Measurements from ENCODE around the gene CCNO. TPM values are rescaled to one million over a fixed set of nuclear protein-coding genes. Genes with fewer than 3 reads are reported as not detected.

Gene CCNO
- total RNA-seq: under 1 TPM in 1 of 2 experiments, not detected in 1; 0.20 TPM
- polyA plus RNA-seq: 0.12 TPM

GRCh38 chr5:55232985-55233928 is at the start of gene CCNO:
TSS of gene CCNO (minus strand) at chr5:55233608. CDS start at chr5:55233523, 85 bp downstream.
- H3K9me3 Mint-ChIP-seq: peaks cover 0 to 1% (median 0%) of the 10 kb centered on the region in 5 donors
- peaks cover 27 to 39% (median 30%) of the 10 kb centered on the region in 3 donors for H3K4me1 Mint-ChIP-seq
- peaks cover 55% of the 10 kb centered on the region for H3K27me3 ChIP-seq (ENCODE audit: insufficient read depth, low read length, poor library complexity, severe bottlenecking)
- peaks cover 32% of the 10 kb centered on the region for H3K4me1 ChIP-seq (ENCODE audit: insufficient read depth, low read length)
- H3K9me3 ChIP-seq (ENCODE audit: low read length): no peaks in the 10 kb centered on the region
- H3K36me3 Mint-ChIP-seq: no peaks in the 10 kb centered on the region
- no peak within 1 kb of the TSS for H3K27ac ChIP-seq (ENCODE audit: low read depth, low read length)
- DNase-seq: peak; percentile 38 to 69 (median 46)
- CTCF ChIA-PET: interaction anchor here (0.6 to 2.0 kb wide), 6 partner anchors 7 to 752 kb away, joined by 3 to 4 read pairs (median 3); no protein-coding TSS in a partner anchor
- no peaks in the 10 kb centered on the region for H3K36me3 ChIP-seq (ENCODE audit: insufficient read depth, low read length)
- peaks cover 72 to 73% of the 10 kb centered on the region in 2 donors for H3K27me3 Mint-ChIP-seq
- POLR2A ChIA-PET: interaction anchor here (0.6 to 1.7 kb wide), 5 partner anchors 10 to 575 kb away, joined by 3 to 5 read pairs (median 3); partner anchors contain the start of genes DHX29 and MTREX
- peak within 1 kb of the TSS; percentile 80 to 94 (median 87) for H3K4me3 Mint-ChIP-seq
- H3K27ac Mint-ChIP-seq: peak within 1 kb of the TSS in 3 of 8 donors; percentile 7 to 51 (median 25)
- peak within 1 kb of the TSS; percentile 55 for H3K4me3 ChIP-seq (ENCODE audit: low read length)

- no peaks in the 10 kb centered on the region for H3K4me1 ChIP-seq (ENCODE audit: insufficient read depth, low read length)
- H3K9me3 Mint-ChIP-seq: no peaks in the 10 kb centered on the region
- POLR2A ChIA-PET: no interaction called here
Measured at GRCh38 chr5:55278778-55279177, 45.4 kb upstream of the CCNO start.

GRCh38 chr5:55276771-55277170 is 43.4 kb upstream of the CCNO start:
- H3K27me3 ChIP-seq (ENCODE audit: insufficient read depth, low read length, poor library complexity, severe bottlenecking): no peaks in the 10 kb centered on the region
- CTCF ChIA-PET: no interaction called here
- Mint-ChIP-seq H3K4me3 (no peak overlapping the region), H3K27ac (no peak overlapping the region), H3K4me1 (no peaks in the 10 kb centered on the region), H3K27me3 (no peaks in the 10 kb centered on the region), H3K9me3 (no peaks in the 10 kb centered on the region), H3K36me3 (peaks cover 5 to 90% (median 41%) of the 10 kb centered on the region in 3 donors)
- H3K27ac ChIP-seq (ENCODE audit: low read depth, low read length): no peak overlapping the region
- no peak overlapping the region for H3K4me3 ChIP-seq (ENCODE audit: low read length)
- no peak for DNase-seq
- no peaks in the 10 kb centered on the region for H3K9me3 ChIP-seq (ENCODE audit: low read length)
- H3K4me1 ChIP-seq (ENCODE audit: insufficient read depth, low read length): no peaks in the 10 kb centered on the region
- POLR2A ChIA-PET: no interaction called here
- H3K36me3 ChIP-seq (ENCODE audit: insufficient read depth, low read length): peaks cover 34% of the 10 kb centered on the region

More at GRCh38 chr5:55278778-55279177, 45.4 kb upstream of the CCNO start:
- Histone ChIP-seq H3K9me3 (ENCODE audit: low read length) (no peaks in the 10 kb centered on the region), H3K27ac (ENCODE audit: low read depth, low read length) (no peak overlapping the region), H3K27me3 (ENCODE audit: insufficient read depth, low read length, poor library complexity, severe bottlenecking) (no peaks in the 10 kb centered on the region), H3K4me3 (ENCODE audit: low read length) (no peak overlapping the region), H3K36me3 (ENCODE audit: insufficient read depth, low read length) (peaks cover 36% of the 10 kb centered on the region)
- Mint-ChIP-seq H3K4me1 (no peaks in the 10 kb centered on the region), H3K27ac (no peak overlapping the region), H3K36me3 (peaks cover 5 to 86% (median 38%) of the 10 kb centered on the region in 3 donors), H3K4me3 (no peak overlapping the region), H3K27me3 (no peaks in the 10 kb centered on the region)
- DNase-seq: no peak
- CTCF ChIA-PET: no interaction called here

- H3K4me1 Mint-ChIP-seq: no peaks in the 10 kb centered on the region
- no peaks in the 10 kb centered on the region for H3K9me3 Mint-ChIP-seq
- H3K27ac Mint-ChIP-seq: no peak overlapping the region
- DNase-seq: no peak
- H3K4me3 Mint-ChIP-seq: no peak overlapping the region
- no peaks in the 10 kb centered on the region for H3K27me3 Mint-ChIP-seq
- Histone ChIP-seq H3K27me3 (ENCODE audit: insufficient read depth, low read length, poor library complexity, severe bottlenecking) (no peaks in the 10 kb centered on the region), H3K27ac (ENCODE audit: low read depth, low read length) (no peak overlapping the region), H3K4me3 (ENCODE audit: low read length) (no peak overlapping the region), H3K9me3 (ENCODE audit: low read length) (no peaks in the 10 kb centered on the region), H3K4me1 (ENCODE audit: insufficient read depth, low read length) (no peaks in the 10 kb centered on the region), H3K36me3 (ENCODE audit: insufficient read depth, low read length) (peaks cover 37% of the 10 kb centered on the region)
- CTCF ChIA-PET: no interaction called here
- H3K36me3 Mint-ChIP-seq: peaks cover 0 to 75% (median 23%) of the 10 kb centered on the region in 3 donors
- POLR2A ChIA-PET: no interaction called here
Measured at GRCh38 chr5:55258339-55258738, 24.9 kb upstream of the CCNO start.

- Histone ChIP-seq H3K27ac (ENCODE audit: low read depth, low read length) (no peak overlapping the region), H3K9me3 (ENCODE audit: low read length) (no peaks in the 10 kb centered on the region), H3K27me3 (ENCODE audit: insufficient read depth, low read length, poor library complexity, severe bottlenecking) (no peaks in the 10 kb centered on the region), H3K4me3 (ENCODE audit: low read length) (no peak overlapping the region), H3K4me1 (ENCODE audit: insufficient read depth, low read length) (no peaks in the 10 kb centered on the region), H3K36me3 (ENCODE audit: insufficient read depth, low read length) (peaks cover 20% of the 10 kb centered on the region)
- peaks cover 0 to 48% (median 15%) of the 10 kb centered on the region in 3 donors for H3K36me3 Mint-ChIP-seq
- H3K27me3 Mint-ChIP-seq: no peaks in the 10 kb centered on the region
- no peak overlapping the region for H3K4me3 Mint-ChIP-seq
- H3K4me1 Mint-ChIP-seq: no peaks in the 10 kb centered on the region
- H3K9me3 Mint-ChIP-seq: no peaks in the 10 kb centered on the region
- CTCF ChIA-PET: no interaction called here
- peak overlapping the region in 1 of 8 donors; percentile 44 for H3K27ac Mint-ChIP-seq
- no peak for DNase-seq
- POLR2A ChIA-PET: no interaction called here
Measured at GRCh38 chr5:55254802-55255201, 21.4 kb upstream of the CCNO start.

GRCh38 chr5:55250064-55250463 is 16.7 kb upstream of the CCNO start:
- CTCF ChIA-PET: no interaction called here
- Histone ChIP-seq H3K9me3 (ENCODE audit: low read length) (no peaks in the 10 kb centered on the region), H3K4me3 (ENCODE audit: low read length) (no peak overlapping the region), H3K4me1 (ENCODE audit: insufficient read depth, low read length) (no peaks in the 10 kb centered on the region), H3K36me3 (ENCODE audit: insufficient read depth, low read length) (no peaks in the 10 kb centered on the region), H3K27ac (ENCODE audit: low read depth, low read length) (no peak overlapping the region), H3K27me3 (ENCODE audit: insufficient read depth, low read length, poor library complexity, severe bottlenecking) (no peaks in the 10 kb centered on the region)
- POLR2A ChIA-PET: no interaction called here
- no peak for DNase-seq
- no peak overlapping the region for H3K4me3 Mint-ChIP-seq
- H3K27me3 Mint-ChIP-seq: peaks cover 0 to 4% of the 10 kb centered on the region in 2 donors
- H3K27ac Mint-ChIP-seq: no peak overlapping the region
- peaks cover 6 to 15% (median 10%) of the 10 kb centered on the region in 5 donors for H3K9me3 Mint-ChIP-seq
- H3K4me1 Mint-ChIP-seq: no peaks in the 10 kb centered on the region
- H3K36me3 Mint-ChIP-seq: peaks cover 5 to 8% (median 8%) of the 10 kb centered on the region in 3 donors

- no peaks in the 10 kb centered on the region for H3K4me1 Mint-ChIP-seq
Measured at GRCh38 chr5:55241746-55242145, 8.3 kb upstream of the CCNO start.

GRCh38 chr5:55236800-55237199 is 3.4 kb upstream of the CCNO start:
- H3K36me3 ChIP-seq (ENCODE audit: insufficient read depth, low read length): no peaks in the 10 kb centered on the region
- no peak overlapping the region for H3K4me3 ChIP-seq (ENCODE audit: low read length)
- Mint-ChIP-seq H3K36me3 (no peaks in the 10 kb centered on the region), H3K9me3 (peaks cover 0 to 1% (median 0%) of the 10 kb centered on the region in 5 donors), H3K4me3 (no peak overlapping the region), H3K4me1 (peaks cover 14 to 23% (median 14%) of the 10 kb centered on the region in 3 donors), H3K27me3 (peaks cover 38 to 41% of the 10 kb centered on the region in 2 donors), H3K27ac (no peak overlapping the region)
- DNase-seq: no peak
- no peak overlapping the region for H3K27ac ChIP-seq (ENCODE audit: low read depth, low read length)
- H3K27me3 ChIP-seq (ENCODE audit: insufficient read depth, low read length, poor library complexity, severe bottlenecking): peaks cover 31% of the 10 kb centered on the region
- ChIA-PET CTCF (interaction anchor here (1.4 kb wide), 1 partner anchor 24 kb away, joined by 4 read pairs; no protein-coding TSS in a partner anchor), POLR2A (no interaction called here)
- H3K4me1 ChIP-seq (ENCODE audit: insufficient read depth, low read length): peaks cover 19% of the 10 kb centered on the region
- H3K9me3 ChIP-seq (ENCODE audit: low read length): no peaks in the 10 kb centered on the region

More at GRCh38 chr5:55241746-55242145, 8.3 kb upstream of the CCNO start:
- no peaks in the 10 kb centered on the region for H3K4me1 ChIP-seq (ENCODE audit: insufficient read depth, low read length)
- H3K27me3 ChIP-seq (ENCODE audit: insufficient read depth, low read length, poor library complexity, severe bottlenecking): peaks cover 7% of the 10 kb centered on the region
- Mint-ChIP-seq H3K9me3 (peaks cover 0 to 1% (median 0%) of the 10 kb centered on the region in 5 donors), H3K27ac (no peak overlapping the region), H3K36me3 (no peaks in the 10 kb centered on the region), H3K4me3 (no peak overlapping the region), H3K27me3 (peaks cover 9 to 17% of the 10 kb centered on the region in 2 donors)
- CTCF ChIA-PET: no interaction called here
- no peak overlapping the region for H3K4me3 ChIP-seq (ENCODE audit: low read length)
- POLR2A ChIA-PET: interaction anchor here (0.7 kb wide), 1 partner anchor 12 kb away, joined by 5 read pairs; no protein-coding TSS in a partner anchor
- no peaks in the 10 kb centered on the region for H3K9me3 ChIP-seq (ENCODE audit: low read length)
- DNase-seq: no peak
- no peaks in the 10 kb centered on the region for H3K36me3 ChIP-seq (ENCODE audit: insufficient read depth, low read length)
- no peak overlapping the region for H3K27ac ChIP-seq (ENCODE audit: low read depth, low read length)
